SK-N-SH (cell line): ENCODE measurements around the gene TMEM120B.

Experiments used
- CTCF ChIP-seq: fragments of 200-600 bp; sonication (generic); IDR thresholded peaks from 2 replicates; pipeline ENCODE4 v1.6.1; 2017; ENCODE audit warnings: antibody characterized with exemption, mild to moderate bottlenecking, moderate library complexity
- ELF1 ChIP-seq: IDR thresholded peaks from 2 replicates; pipeline ENCODE4 v1.4.0; 2012
- EP300 ChIP-seq, 2 experiments: IDR thresholded peaks; 2 replicates each; pipeline versions ENCODE4 v1.4.0 to v1.6.1; 2012; ENCODE audit warnings: borderline replicate concordance in 1 of 2, low read depth in 1 of 2, low read length in 1 of 2
- MXI1 ChIP-seq: IDR thresholded peaks from 2 replicates; pipeline ENCODE4 v1.6.1; 2012; ENCODE audit warnings: mild to moderate bottlenecking, low read depth, low read length, improper control_type of control experiment
- POLR2AphosphoS5 ChIP-seq: IDR thresholded peaks from 2 replicates; pipeline ENCODE4 v1.6.1; 2012; ENCODE audit warnings: low read depth, low read length
- REST ChIP-seq: IDR thresholded peaks from 2 replicates; pipeline ENCODE4 v1.6.1; 2012; ENCODE audit warnings: mild to moderate bottlenecking, low read depth, low read length, moderate library complexity
- RXRA ChIP-seq: IDR thresholded peaks from 2 replicates; pipeline ENCODE4 v1.4.0; 2012; ENCODE audit warnings: low read depth, mild to moderate bottlenecking, borderline replicate concordance

- TF ChIP-seq CTCF (no peak), EP300 (IDR thresholded peaks at IDR 0.05; ENCODE audit: borderline replicate concordance in 1 of 2, low read depth in 1 of 2, low read length in 1 of 2) (no peak), RXRA (no peak), POLR2AphosphoS5 (no peak), REST (no peak), ELF1 (no peak), MXI1 (no peak)
These were observed 111.2 kb downstream of the TMEM120B start for GRCh38 chr12:121823727-121824115.
